Measurements from ENCODE around the gene UBQLN4. TPM values are rescaled to one million over a fixed set of nuclear protein-coding genes. Genes with fewer than 3 reads are reported as not detected.
"Not testable (repeated sequence)": the region's sequence is repeated elsewhere in the genome, so short reads cannot be mapped to it uniquely, and the experiment has no call there.

The UBQLN4 gene
- polyA plus RNA-seq, 3 donors = 53.3 to 57.8 (median 53.7) TPM

GRCh38 chr1:156034991-156035390, 18.6 kb downstream of the UBQLN4 start:
- not testable (repeated sequence) for DNase-seq (ENCODE audit: extremely low read depth in 1 of 11, low read depth in 9 of 11, low spot score in 4 of 11)

GRCh38 chr1:156033011-156033410, 20.6 kb downstream of the UBQLN4 start:
- DNase-seq (ENCODE audit: extremely low read depth in 1 of 11, low read depth in 9 of 11, low spot score in 4 of 11) = no peak

- DNase-seq (ENCODE audit: extremely low read depth in 1 of 11, low read depth in 9 of 11, low spot score in 4 of 11) = no peak
Measured at GRCh38 chr1:156026588-156026987, 27.0 kb downstream of the UBQLN4 start.

GRCh38 chr1:156025876-156026275, 27.7 kb downstream of the UBQLN4 start:
- DNase-seq (ENCODE audit: extremely low read depth in 1 of 11, low read depth in 9 of 11, low spot score in 4 of 11) = peak in 1 of 11 donors; percentile 41

GRCh38 chr1:156024801-156025200, 28.8 kb downstream of the UBQLN4 start:
- DNase-seq (ENCODE audit: extremely low read depth in 1 of 11, low read depth in 9 of 11, low spot score in 4 of 11) = no peak

- DNase-seq (ENCODE audit: extremely low read depth in 1 of 11, low read depth in 9 of 11, low spot score in 4 of 11) = no peak
Measured at GRCh38 chr1:156021954-156022353, 31.6 kb downstream of the UBQLN4 start.

GRCh38 chr1:156021093-156021428, 32.5 kb downstream of the UBQLN4 start:
- no peak for DNase-seq (ENCODE audit: extremely low read depth in 1 of 11, low read depth in 9 of 11, low spot score in 4 of 11)

GRCh38 chr1:156020293-156021092, 33.1 kb downstream of the UBQLN4 start, which contains the start of gene SSR2:
SSR2 (minus strand) TSS chr1:156020951; CDS start chr1:156020167, 784 bp downstream.
- peak; percentile 76 to 94 (median 87) for DNase-seq (ENCODE audit: extremely low read depth in 1 of 11, low read depth in 9 of 11, low spot score in 4 of 11)

GRCh38 chr1:156019946-156020292, 33.7 kb downstream of the UBQLN4 start:
- no peak for DNase-seq (ENCODE audit: extremely low read depth in 1 of 11, low read depth in 9 of 11, low spot score in 4 of 11)

GRCh38 chr1:156014829-156015228, 38.8 kb downstream of the UBQLN4 start:
- no peak for DNase-seq (ENCODE audit: extremely low read depth in 1 of 11, low read depth in 9 of 11, low spot score in 4 of 11)

GRCh38 chr1:156012051-156012817, 41.4 kb downstream of the UBQLN4 start:
- no peak for DNase-seq (ENCODE audit: extremely low read depth in 1 of 11, low read depth in 9 of 11, low spot score in 4 of 11)

- DNase-seq (ENCODE audit: extremely low read depth in 1 of 11, low read depth in 9 of 11, low spot score in 4 of 11) = no peak
Measured at GRCh38 chr1:156009404-156009803, 44.2 kb downstream of the UBQLN4 start.

GRCh38 chr1:156006666-156007376, 46.8 kb downstream of the UBQLN4 start:
- DNase-seq (ENCODE audit: extremely low read depth in 1 of 11, low read depth in 9 of 11, low spot score in 4 of 11) = no peak

GRCh38 chr1:156004843-156005584, 48.6 kb downstream of the UBQLN4 start:
- no peak for DNase-seq (ENCODE audit: extremely low read depth in 1 of 11, low read depth in 9 of 11, low spot score in 4 of 11)

- DNase-seq (ENCODE audit: extremely low read depth in 1 of 11, low read depth in 9 of 11, low spot score in 4 of 11) = no peak
Measured at GRCh38 chr1:156003923-156004188, 49.7 kb downstream of the UBQLN4 start.

GRCh38 chr1:156002188-156002911, 51.2 kb downstream of the UBQLN4 start:
- DNase-seq (ENCODE audit: extremely low read depth in 1 of 11, low read depth in 9 of 11, low spot score in 4 of 11) = no peak

GRCh38 chr1:156001662-156002171, 51.9 kb downstream of the UBQLN4 start:
- no peak for DNase-seq (ENCODE audit: extremely low read depth in 1 of 11, low read depth in 9 of 11, low spot score in 4 of 11)

- no peak for DNase-seq (ENCODE audit: extremely low read depth in 1 of 11, low read depth in 9 of 11, low spot score in 4 of 11)
Measured at GRCh38 chr1:156001021-156001661, 52.5 kb downstream of the UBQLN4 start.

All from renal cortex interstitium (tissue), 11 donors.